Stimulated activated CD8-positive, alpha-beta memory T cell treated with anti-CD3 and anti-CD28 coated beads, Interleukin-15, amount 100 ng/mL, for 48 hours (primary cell): Measurements from ENCODE around the gene DNALI1.
A peak's percentile ranks its signal among the peaks of the same experiment; 100 is the strongest.
"Not testable (repeated sequence)": the region's sequence is repeated elsewhere in the genome, so short reads cannot be mapped to it uniquely, and the experiment has no call there.

ENCODE experiments used
- DNase-seq, 2 donors: peaks; one replicate each; pipeline ENCODE4 v3.0.0-alpha.2; 2020; ENCODE audit warnings: low read depth in 2 of 2

The DNALI1 gene

GRCh38 chr1:37556712-37557196, at the start of gene DNALI1:
TSS of gene DNALI1 (plus strand) at chr1:37556940. CDS start at chr1:37556995, 55 bp downstream.
- no peak for DNase-seq

- DNase-seq, result no peak
Observed at GRCh38 chr1:37509181-37509580, 47.6 kb upstream of the DNALI1 start.

- peak; percentile 57 to 60 for DNase-seq
Observed at GRCh38 chr1:37513795-37514349, 42.9 kb upstream of the DNALI1 start.

GRCh38 chr1:37514350-37515184, 42.2 kb upstream of the DNALI1 start, which contains the start of gene MEAF6:
TSS of gene MEAF6 (minus strand) at chr1:37514766. CDS start at chr1:37514746, 20 bp downstream.
- peak; percentile 75 to 78 for DNase-seq

- no peak for DNase-seq
Observed at GRCh38 chr1:37515185-37516034, 41.3 kb upstream of the DNALI1 start.

GRCh38 chr1:37517569-37517968, 39.2 kb upstream of the DNALI1 start:
- DNase-seq, result no peak

- DNase-seq, result not testable (repeated sequence)
Observed at GRCh38 chr1:37518241-37518640, 38.5 kb upstream of the DNALI1 start.

- DNase-seq, result peak; percentile 43 to 64
Observed at GRCh38 chr1:37518929-37519328, 37.8 kb upstream of the DNALI1 start.

- DNase-seq, result no peak
Observed at GRCh38 chr1:37519613-37520012, 37.1 kb upstream of the DNALI1 start.

- not testable (repeated sequence) for DNase-seq
Observed at GRCh38 chr1:37529888-37530287, 26.9 kb upstream of the DNALI1 start.

GRCh38 chr1:37532418-37533156, 24.2 kb upstream of the DNALI1 start:
- not testable (repeated sequence) for DNase-seq

GRCh38 chr1:37533317-37534093, 23.2 kb upstream of the DNALI1 start:
- DNase-seq, result no peak

- no peak for DNase-seq
Observed at GRCh38 chr1:37537378-37537777, 19.4 kb upstream of the DNALI1 start.

- not testable (repeated sequence) for DNase-seq
Observed at GRCh38 chr1:37539154-37539553, 17.6 kb upstream of the DNALI1 start.

GRCh38 chr1:37540036-37540785, 16.5 kb upstream of the DNALI1 start:
- no peak for DNase-seq

- DNase-seq, result no peak
Observed at GRCh38 chr1:37544530-37544929, 12.2 kb upstream of the DNALI1 start.

- DNase-seq, result no peak
Observed at GRCh38 chr1:37545019-37545418, 11.7 kb upstream of the DNALI1 start.

- DNase-seq, result no peak
Observed at GRCh38 chr1:37549341-37549740, 7.4 kb upstream of the DNALI1 start.

GRCh38 chr1:37553598-37553926, 3.2 kb upstream of the DNALI1 start:
- DNase-seq, result no peak
